Liver (tissue), 9 donors: ENCODE results near the gene SLC51B. TPM values are rescaled to one million over a fixed set of nuclear protein-coding genes. Genes with fewer than 3 reads are reported as not detected.
"Not testable (repeated sequence)": the region's sequence is repeated elsewhere in the genome, so short reads cannot be mapped to it uniquely, and the experiment has no call there.

ENCODE experiments used
- DNase-seq: peaks from one replicate; pipeline ENCODE4 v3.0.0-alpha.2; 2017; ENCODE audit warnings: low spot score
- H3K27ac ChIP-seq, 2 donors: one replicate each; pipeline ENCODE4 v1.7.0; 2013; ENCODE audit warnings: inconsistent platforms in 2 of 2, low read length in 2 of 2, control low read depth in 1 of 2, low read depth in 1 of 2, mild to moderate bottlenecking in 1 of 2
- H3K27me3 ChIP-seq, 4 donors: one replicate each; pipeline versions ENCODE4 v1.6.1 to v1.7.0; 2013; ENCODE audit warnings: low read length in 3 of 4, inconsistent platforms in 1 of 4, mild to moderate bottlenecking in 1 of 4, moderate library complexity in 1 of 4; ENCODE audit not compliant: control insufficient read depth in 4 of 4, insufficient read depth in 4 of 4
- H3K36me3 ChIP-seq, 4 donors: one replicate each; pipeline versions ENCODE4 v1.6.1 to v1.7.0; 2013; ENCODE audit warnings: low read length in 3 of 4, mild to moderate bottlenecking in 3 of 4, low read depth in 1 of 4, moderate library complexity in 1 of 4; ENCODE audit not compliant: control insufficient read depth in 4 of 4, insufficient read depth in 3 of 4
- H3K4me1 ChIP-seq, 4 donors: one replicate each; pipeline versions ENCODE4 v1.6.1 to v1.7.0; 2013; ENCODE audit warnings: low read length in 3 of 4, mild to moderate bottlenecking in 3 of 4, moderate library complexity in 1 of 4; ENCODE audit not compliant: control insufficient read depth in 4 of 4, insufficient read depth in 4 of 4
- H3K4me3 ChIP-seq, 3 donors: one replicate each; pipeline versions ENCODE4 v1.6.1 to v1.7.0; 2013; ENCODE audit warnings: low read length in 3 of 3, control low read depth in 1 of 3, low read depth in 1 of 3, mild to moderate bottlenecking in 1 of 3
- H3K9ac ChIP-seq, 2 donors: one replicate each; pipeline ENCODE4 v1.7.0; 2013; ENCODE audit warnings: low read length in 2 of 2, mild to moderate bottlenecking in 2 of 2, moderate library complexity in 2 of 2, control low read depth in 1 of 2, low read depth in 1 of 2
- H3K9me3 ChIP-seq, 4 donors: one replicate each; pipeline versions ENCODE4 v1.6.1 to v1.7.0; 2013; ENCODE audit warnings: low read length in 3 of 4; ENCODE audit not compliant: control insufficient read depth in 4 of 4
- ATF3 ChIP-seq: IDR thresholded peaks from 2 replicates; pipeline ENCODE4 v1.6.1; 2016; ENCODE audit warnings: antibody characterized with exemption
- FOXA2 ChIP-seq: IDR thresholded peaks from 2 replicates; pipeline ENCODE4 v1.6.1; 2016; ENCODE audit warnings: antibody characterized with exemption
- GABPA ChIP-seq, 2 donors: IDR thresholded peaks in 1 of 2; conservative IDR thresholded peaks in 1 of 2; 2 replicates each; pipeline ENCODE4 v1.6.1; 2016; ENCODE audit warnings: antibody characterized with exemption in 2 of 2, mild to moderate bottlenecking in 1 of 2, moderate library complexity in 1 of 2
- HNF4A ChIP-seq, 2 donors: conservative IDR thresholded peaks; 2 replicates each; pipeline ENCODE4 v1.6.1; 2016; ENCODE audit warnings: antibody characterized with exemption in 2 of 2, mild to moderate bottlenecking in 2 of 2
- JUND ChIP-seq, 2 donors: IDR thresholded peaks; 2 replicates each; pipeline ENCODE4 v1.6.1; 2016; ENCODE audit warnings: antibody characterized with exemption in 2 of 2
- RAD21 ChIP-seq, 2 donors: IDR thresholded peaks; 2 replicates each; pipeline ENCODE4 v1.6.1; 2016; ENCODE audit warnings: antibody characterized with exemption in 2 of 2, mild to moderate bottlenecking in 2 of 2
- REST ChIP-seq: IDR thresholded peaks from 2 replicates; pipeline ENCODE4 v1.6.1; 2016; ENCODE audit warnings: antibody characterized with exemption, mild to moderate bottlenecking
- RXRA ChIP-seq, 2 donors: IDR thresholded peaks; 2 replicates each; pipeline ENCODE4 v1.6.1; 2017 to 2018; ENCODE audit warnings: antibody characterized with exemption in 2 of 2, mild to moderate bottlenecking in 1 of 2
- TAF1 ChIP-seq: conservative IDR thresholded peaks from 2 replicates; pipeline ENCODE4 v1.6.1; 2016; ENCODE audit warnings: antibody characterized with exemption, mild to moderate bottlenecking
- YY1 ChIP-seq: IDR thresholded peaks from 2 replicates; pipeline ENCODE4 v1.6.1; 2016; ENCODE audit warnings: antibody characterized with exemption, mild to moderate bottlenecking
- ZBTB33 ChIP-seq: IDR thresholded peaks from 2 replicates; pipeline ENCODE4 v1.6.1; 2016; ENCODE audit warnings: antibody characterized with exemption
- WGBS: extraction: QIAGEN DNeasy Blood & Tissue Kit; methylation state at CpG from one replicate; pipeline ENCODE4 v1.1.7; 2013; 5-methylcytosine and 5-hydroxymethylcytosine counted together
- polyA plus RNA-seq, 2 donors: library from polyadenylated mRNA; stranded (reverse) in 1 of 2; unstranded in 1 of 2; fragments of 200-250 nt in 1 of 2; fragments of >200 nt in 1 of 2; fragmentation: Nextera tagmentation in 1 of 2; extraction: Ambion mirVana in 1 of 2; gene quantifications; one replicate each; pipeline versions ENCODE4 v1.2.1 to v1.2.3, GENCODE V29; 2013 to 2015
- total RNA-seq, 2 donors: library from RNA; depleted of rRNA; stranded (reverse); fragments of >200 nt; gene quantifications; one replicate each; pipeline ENCODE4 v1.2.3, GENCODE V29; 2014
- TF ChIP-seq, protein P1 (sequence below): fragments of 150-350 bp; IDR thresholded peaks from 2 replicates; pipeline ENCODE4 v1.5.1; 2017; ENCODE audit warnings: improper control_type of control experiment, low read depth, low read length; ENCODE audit not compliant: missing input control
- TF ChIP-seq, protein P2 (sequence below): IDR thresholded peaks from 2 replicates; pipeline ENCODE4 v1.6.1; 2016; ENCODE audit warnings: antibody characterized with exemption
- donor health status: healthy.
- donor health status: healthy.
- donor health status: healthy.
- donor health status: healthy.
- donor health status: healthy.

SLC51B gene
- total and polyA plus RNA-seq, 4 donors, result 0.25 to 2.1 (median 1.1) TPM

GRCh38 chr15:65008983-65009382, 36.2 kb upstream of the SLC51B start:
- Histone ChIP-seq H3K9ac (no peak overlapping the region), H3K27me3 (no peaks in the 10 kb centered on the region), H3K4me1 (no peaks in the 10 kb centered on the region), H3K27ac (no peak overlapping the region), H3K4me3 (no peak overlapping the region), H3K36me3 (peaks cover 2 to 33% (median 15%) of the 10 kb centered on the region in 4 donors), H3K9me3 (peaks cover 0 to 2% (median 0%) of the 10 kb centered on the region in 4 donors)
- TF ChIP-seq RAD21 (IDR thresholded peaks at IDR 0.05) (peak in 1 of 2 donors; percentile 28), RXRA (IDR thresholded peaks at IDR 0.05) (no peak)
- TF ChIP-seq, protein P1, sequence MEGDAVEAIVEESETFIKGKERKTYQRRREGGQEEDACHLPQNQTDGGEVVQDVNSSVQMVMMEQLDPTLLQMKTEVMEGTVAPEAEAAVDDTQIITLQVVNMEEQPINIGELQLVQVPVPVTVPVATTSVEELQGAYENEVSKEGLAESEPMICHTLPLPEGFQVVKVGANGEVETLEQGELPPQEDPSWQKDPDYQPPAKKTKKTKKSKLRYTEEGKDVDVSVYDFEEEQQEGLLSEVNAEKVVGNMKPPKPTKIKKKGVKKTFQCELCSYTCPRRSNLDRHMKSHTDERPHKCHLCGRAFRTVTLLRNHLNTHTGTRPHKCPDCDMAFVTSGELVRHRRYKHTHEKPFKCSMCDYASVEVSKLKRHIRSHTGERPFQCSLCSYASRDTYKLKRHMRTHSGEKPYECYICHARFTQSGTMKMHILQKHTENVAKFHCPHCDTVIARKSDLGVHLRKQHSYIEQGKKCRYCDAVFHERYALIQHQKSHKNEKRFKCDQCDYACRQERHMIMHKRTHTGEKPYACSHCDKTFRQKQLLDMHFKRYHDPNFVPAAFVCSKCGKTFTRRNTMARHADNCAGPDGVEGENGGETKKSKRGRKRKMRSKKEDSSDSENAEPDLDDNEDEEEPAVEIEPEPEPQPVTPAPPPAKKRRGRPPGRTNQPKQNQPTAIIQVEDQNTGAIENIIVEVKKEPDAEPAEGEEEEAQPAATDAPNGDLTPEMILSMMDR, result no peak
- 86% methylated on average over 2 of the region's 2 CpGs for WGBS
- no peak for DNase-seq

DNA sequence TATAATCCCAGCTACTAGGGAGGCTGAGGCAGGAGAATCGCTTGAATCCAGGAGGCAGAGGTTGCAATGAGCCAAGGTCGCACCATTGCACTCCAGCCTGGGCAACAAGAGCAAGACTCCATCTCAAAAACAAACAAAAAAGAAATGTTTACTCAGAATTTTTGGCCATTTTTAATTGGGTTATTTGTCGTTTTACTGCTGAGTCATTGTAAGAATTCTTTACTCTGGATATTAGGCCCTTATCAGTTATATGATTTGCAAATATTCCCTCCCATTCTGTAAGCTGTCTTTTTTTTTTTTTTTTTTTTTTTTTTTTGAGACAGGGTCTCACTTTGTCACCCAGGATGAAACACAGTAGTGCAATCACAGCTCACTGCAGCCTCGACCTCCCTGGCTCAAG, 34.0 kb upstream of the SLC51B start:
- H3K36me3 ChIP-seq, result peaks cover 4 to 44% (median 24%) of the 10 kb centered on the region in 4 donors
- not testable (repeated sequence) for H3K9ac ChIP-seq, H3K4me3 ChIP-seq, DNase-seq, H3K27ac ChIP-seq, H3K4me1 ChIP-seq, H3K27me3 ChIP-seq, H3K9me3 ChIP-seq
- 73% methylated on average over 4 of the region's 4 CpGs for WGBS

- Histone ChIP-seq H3K36me3 (peaks cover 3 to 56% (median 26%) of the 10 kb centered on the region in 4 donors), H3K9ac (no peak overlapping the region), H3K4me3 (no peak overlapping the region), H3K27ac (no peak overlapping the region), H3K4me1 (no peaks in the 10 kb centered on the region), H3K27me3 (no peaks in the 10 kb centered on the region), H3K9me3 (no peaks in the 10 kb centered on the region)
- 90% methylated on average over 1 of the region's 1 CpG for WGBS
- TF ChIP-seq GABPA (IDR thresholded peaks at IDR 0.05 in 1 of 2, conservative IDR thresholded peaks at IDR 0.05 in 1 of 2) (no peak), REST (no peak), JUND (IDR thresholded peaks at IDR 0.05) (no peak), YY1 (no peak), ZBTB33 (no peak), ATF3 (no peak), HNF4A (conservative IDR thresholded peaks at IDR 0.05) (no peak), RXRA (IDR thresholded peaks at IDR 0.05) (no peak), TAF1 (no peak), FOXA2 (no peak)
- TF ChIP-seq, protein P1, result no peak
- TF ChIP-seq, protein P2, sequence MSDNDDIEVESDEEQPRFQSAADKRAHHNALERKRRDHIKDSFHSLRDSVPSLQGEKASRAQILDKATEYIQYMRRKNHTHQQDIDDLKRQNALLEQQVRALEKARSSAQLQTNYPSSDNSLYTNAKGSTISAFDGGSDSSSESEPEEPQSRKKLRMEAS, result no peak
- no peak for DNase-seq
Measured at GRCh38 chr15:65020419-65020818, 24.8 kb upstream of the SLC51B start.
